Measurements from ENCODE around the gene CEP95.

CEP95 gene

DNA sequence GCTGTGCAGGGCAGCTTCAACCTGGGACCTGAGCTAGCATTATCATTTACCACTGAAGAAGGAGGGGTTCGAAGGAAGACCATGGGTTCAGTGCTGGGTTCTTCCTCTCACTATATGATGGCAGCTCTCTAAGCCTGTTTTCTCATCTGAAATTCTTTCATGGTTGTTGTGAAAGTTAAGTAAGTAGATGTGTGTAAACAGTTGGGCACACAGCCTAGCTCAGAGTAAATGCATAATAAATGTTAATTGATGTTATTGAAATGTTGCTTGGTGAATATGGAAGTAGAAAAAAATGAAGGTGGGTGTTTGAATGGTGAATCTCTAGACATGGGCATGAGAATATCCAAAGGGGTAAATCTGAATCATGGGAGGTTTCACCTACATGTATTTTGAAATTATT is 9.1 kb downstream of the CEP95 start:
- DNase-seq (ENCODE audit: low read depth in 1 of 2, low spot score in 1 of 2): no peak

DNA sequence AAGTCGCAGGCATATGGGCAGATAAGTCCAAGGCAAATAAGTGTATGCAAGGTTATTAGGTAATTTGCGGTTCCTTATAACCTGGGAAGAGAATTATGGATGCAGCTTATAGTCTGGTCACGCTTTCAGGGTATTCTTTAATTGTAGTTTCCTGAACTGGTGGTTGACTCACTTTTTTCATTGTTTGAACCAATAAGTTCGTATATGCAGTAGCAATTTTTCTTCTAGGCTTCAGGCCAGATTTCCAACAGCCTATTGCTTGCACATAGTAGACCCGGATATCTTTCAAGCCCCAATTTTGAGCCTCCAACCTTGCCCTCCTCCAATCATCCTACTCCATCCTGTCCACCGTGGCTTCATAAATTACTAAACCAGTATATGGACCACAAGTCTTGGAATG is 12.8 kb downstream of the CEP95 start:
- DNase-seq (ENCODE audit: low read depth in 1 of 2, low spot score in 1 of 2): no peak

DNA sequence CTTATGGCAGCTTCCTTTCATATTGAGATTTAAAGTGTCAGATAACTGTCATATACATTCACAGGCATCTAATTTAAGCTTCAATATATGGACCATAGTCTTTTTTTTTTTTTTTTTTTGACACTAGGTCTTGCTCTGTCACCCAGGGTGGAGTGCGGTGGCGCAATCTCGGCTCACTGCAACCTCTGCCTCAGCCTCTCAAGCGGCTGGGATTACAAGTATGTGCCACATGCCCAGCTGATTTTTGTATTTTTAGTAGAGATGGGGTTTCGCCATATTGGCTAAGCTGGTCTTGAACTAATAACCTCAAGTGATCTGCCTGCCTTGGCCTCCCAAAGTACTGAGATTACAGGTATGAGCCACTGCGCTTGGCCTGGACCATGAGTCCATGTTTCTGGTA is 13.6 kb downstream of the CEP95 start:
- DNase-seq (ENCODE audit: low read depth in 1 of 2, low spot score in 1 of 2): no peak

DNA sequence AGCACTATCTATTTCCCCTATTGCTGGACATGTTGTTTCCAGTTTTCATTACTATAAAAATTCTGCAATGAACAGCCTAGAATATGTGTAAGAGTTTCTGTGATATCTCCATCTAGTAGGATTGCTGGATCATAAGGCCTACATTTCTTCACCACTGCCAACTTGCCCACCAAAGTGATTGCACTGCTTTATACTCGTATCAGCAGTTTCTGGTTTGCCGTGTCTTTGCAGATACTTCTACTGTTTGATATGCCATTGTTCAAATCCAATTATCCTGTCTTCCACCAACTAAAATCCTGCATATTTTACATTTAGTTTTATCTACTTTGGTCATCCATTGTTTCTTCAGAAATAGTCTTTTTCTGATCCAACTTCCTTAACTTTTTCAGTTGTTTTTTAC is 21.1 kb downstream of the CEP95 start:
- no peak for DNase-seq (ENCODE audit: low read depth in 1 of 2, low spot score in 1 of 2)

DNA sequence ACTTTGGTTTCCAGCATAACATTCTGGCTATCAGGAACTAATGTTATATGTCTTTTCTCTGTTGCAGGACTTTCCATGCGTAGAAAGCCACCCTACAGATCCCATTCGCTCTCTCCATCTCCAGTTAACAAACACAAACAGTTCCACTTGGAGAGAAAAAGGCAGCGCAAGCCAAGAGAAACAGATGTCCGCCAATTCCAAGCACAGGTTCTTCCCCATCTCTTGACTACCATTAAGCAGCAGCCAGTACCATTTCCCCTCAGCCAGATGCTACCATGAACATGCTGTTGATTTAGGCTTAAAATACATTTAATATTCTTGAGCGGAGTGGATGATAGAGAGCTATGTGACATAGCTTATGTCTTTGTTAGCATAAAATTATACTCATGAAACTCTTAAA is 22.4 kb downstream of the CEP95 start:
- no peak for DNase-seq (ENCODE audit: low read depth in 1 of 2, low spot score in 1 of 2)

DNA sequence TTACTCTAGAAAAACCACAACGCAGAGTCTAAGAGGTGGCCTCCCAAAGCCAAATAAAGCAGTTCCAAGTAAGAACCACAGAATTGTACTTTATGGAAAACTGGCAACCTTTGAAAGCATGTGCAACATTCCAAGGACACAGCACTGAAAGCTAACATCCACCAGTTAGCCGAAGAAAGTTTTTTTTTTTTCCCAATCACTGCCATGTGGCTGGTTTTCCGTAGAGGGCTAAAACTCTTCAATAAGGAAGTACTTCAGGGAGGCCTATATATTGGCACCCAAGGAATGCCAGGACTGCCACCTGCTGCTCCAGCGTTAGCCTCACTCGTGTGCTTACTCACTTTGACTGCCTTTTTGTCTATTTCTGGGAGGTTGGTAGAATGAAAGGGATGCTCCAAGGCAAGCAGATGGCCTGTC is 25.2 kb downstream of the CEP95 start:
- DNase-seq (ENCODE audit: low read depth in 1 of 2, low spot score in 1 of 2): no peak

DNA sequence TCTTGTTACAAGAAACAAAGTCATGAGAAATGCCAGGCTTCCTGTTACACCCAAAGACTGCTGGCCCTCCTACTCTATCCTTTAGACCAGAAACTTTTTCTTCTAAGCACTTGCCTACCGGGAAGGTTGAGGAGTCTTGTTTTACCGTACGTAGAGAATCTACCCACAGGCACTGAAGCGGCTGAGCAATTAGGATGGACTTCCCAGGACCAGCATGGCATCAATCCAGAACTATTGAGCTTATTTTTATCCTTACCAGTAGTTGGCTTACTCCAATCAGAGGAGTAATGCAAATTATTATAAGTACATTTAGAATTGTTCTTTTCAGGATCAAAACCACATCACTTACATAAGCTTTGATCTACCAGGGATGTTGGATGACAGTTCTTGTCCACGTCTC is 25.6 kb downstream of the CEP95 start:
- DNase-seq (ENCODE audit: low read depth in 1 of 2, low spot score in 1 of 2): no peak

DNA sequence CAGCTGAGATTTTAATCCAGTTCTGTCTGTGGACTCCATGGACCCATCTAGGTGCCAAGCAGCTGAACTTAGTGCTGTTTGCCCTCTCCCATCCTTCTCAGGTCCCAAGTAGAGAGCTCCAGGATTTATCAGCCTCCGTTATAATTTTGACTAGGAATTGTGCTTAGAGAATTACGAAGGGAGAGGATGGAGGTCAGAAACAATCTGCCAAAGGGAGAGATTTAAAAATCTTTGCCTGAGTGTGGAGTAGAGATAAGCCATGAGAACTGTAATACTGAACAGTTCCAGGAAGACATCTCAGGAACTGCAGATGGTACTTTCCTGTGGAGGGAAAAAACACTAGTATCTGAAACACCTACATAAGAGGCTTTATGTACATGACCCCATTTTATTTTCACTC is 27.0 kb downstream of the CEP95 start:
- DNase-seq (ENCODE audit: low read depth in 1 of 2, low spot score in 1 of 2): no peak

DNA sequence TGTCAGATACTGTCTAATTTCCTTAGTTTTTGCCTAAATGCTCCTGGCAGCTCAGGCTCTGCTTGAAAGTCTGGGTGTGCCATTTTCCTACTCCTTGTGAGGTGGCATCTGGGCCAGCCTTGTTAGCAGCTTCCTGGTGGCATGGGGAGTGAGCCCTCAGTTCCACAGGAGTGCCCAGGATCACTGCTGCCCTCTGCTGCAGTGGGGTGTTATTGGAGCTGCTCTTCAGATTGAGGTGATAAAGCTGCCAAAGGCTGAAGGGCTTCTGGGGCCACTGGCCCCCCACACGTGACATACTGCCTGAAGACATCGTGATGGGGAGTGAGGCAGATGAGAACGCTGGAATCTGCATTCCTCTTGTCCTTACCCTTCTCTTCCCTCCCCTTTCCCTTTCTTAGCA is 27.4 kb downstream of the CEP95 start:
- DNase-seq (ENCODE audit: low read depth in 1 of 2, low spot score in 1 of 2): no peak

DNA sequence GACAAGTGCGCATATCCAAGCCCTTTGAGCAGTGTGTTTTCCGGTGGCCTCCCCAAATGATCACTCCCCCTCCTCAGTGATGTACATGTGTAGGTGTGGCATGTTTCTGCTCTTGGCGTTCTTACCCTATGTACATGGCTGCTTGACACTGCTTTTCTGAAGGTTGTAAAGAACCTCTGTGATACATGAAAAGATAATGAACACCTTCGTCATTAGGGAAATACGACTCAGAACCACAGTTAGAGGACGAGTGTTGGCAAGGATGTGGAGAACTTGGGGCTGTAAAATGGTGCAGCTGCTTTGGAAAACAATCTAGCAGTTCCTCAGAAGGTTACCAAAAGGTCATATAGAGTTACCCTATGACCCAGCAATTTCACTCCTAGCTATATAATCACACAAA is 28.6 kb downstream of the CEP95 start:
- DNase-seq (ENCODE audit: low read depth in 1 of 2, low spot score in 1 of 2): no peak

DNA sequence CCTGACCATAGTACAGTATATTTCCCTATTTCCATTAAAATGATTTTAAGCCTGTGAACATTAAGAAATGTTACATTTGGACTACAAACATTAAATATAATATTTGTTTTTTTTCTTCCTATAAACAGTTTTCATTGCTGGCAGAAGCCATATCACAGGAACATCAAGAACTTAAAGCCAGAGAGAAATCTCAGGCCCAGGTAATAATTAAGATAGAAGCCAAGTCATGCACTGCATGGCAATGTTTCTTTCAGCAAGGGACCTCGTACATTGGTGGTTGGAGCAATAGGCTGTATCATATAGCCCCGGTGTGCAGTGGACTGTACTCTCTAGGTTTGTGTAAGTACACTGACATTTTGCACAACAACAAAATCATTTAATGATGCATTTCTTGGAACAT is 30.1 kb downstream of the CEP95 start:
- DNase-seq (ENCODE audit: low read depth in 1 of 2, low spot score in 1 of 2): no peak

DNA sequence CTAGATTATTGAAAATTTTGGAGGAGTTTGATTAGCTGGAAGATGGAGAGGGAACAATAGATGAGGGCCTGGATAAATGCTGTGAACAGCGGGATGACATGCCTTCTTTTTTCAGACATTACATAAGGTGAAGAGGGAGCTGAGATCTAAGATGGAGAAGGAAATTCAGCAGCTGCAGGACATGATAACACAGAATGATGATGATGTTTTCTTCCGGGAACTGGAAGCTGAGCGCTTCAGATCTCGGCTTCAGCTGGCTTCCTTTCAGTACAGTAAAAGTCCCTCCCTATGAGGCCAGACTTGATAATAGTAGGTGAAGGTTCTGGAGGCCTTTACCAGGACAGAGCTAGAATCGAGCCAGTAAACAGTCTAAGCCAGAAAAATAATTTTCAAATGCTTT is 30.7 kb downstream of the CEP95 start:
- no peak for DNase-seq (ENCODE audit: low read depth in 1 of 2, low spot score in 1 of 2)

DNA sequence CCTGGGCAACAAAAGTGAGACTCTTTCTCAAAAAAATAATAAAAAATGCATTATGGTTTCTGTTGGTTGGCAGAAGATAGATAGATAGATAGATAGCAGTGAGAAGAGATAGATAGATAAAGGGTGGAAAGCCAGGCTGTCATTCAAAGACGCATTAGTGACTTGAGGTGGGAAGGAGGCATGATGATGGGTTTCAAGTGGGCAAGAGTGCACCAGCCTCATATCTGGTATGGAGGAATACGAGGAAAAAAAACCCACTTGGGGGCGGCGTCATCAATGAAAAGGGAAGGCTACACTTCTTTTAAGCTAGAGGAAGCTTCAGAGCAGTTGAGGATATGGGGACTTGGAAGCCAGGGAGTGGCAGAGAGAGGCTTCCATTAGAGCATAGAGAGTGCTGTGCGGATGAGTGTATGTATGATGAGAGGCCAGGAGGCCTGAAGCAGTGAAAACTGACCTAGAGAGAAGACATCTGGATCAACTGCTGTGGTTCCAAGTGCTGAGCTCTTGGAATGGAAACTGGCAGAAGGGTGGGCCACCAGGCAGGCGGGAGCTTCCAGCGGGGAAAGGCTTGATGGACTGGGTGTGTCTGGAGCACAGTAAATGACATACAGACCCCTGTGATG is 31.8 kb downstream of the CEP95 start:
- DNase-seq (ENCODE audit: low read depth in 1 of 2, low spot score in 1 of 2): no peak

DNA sequence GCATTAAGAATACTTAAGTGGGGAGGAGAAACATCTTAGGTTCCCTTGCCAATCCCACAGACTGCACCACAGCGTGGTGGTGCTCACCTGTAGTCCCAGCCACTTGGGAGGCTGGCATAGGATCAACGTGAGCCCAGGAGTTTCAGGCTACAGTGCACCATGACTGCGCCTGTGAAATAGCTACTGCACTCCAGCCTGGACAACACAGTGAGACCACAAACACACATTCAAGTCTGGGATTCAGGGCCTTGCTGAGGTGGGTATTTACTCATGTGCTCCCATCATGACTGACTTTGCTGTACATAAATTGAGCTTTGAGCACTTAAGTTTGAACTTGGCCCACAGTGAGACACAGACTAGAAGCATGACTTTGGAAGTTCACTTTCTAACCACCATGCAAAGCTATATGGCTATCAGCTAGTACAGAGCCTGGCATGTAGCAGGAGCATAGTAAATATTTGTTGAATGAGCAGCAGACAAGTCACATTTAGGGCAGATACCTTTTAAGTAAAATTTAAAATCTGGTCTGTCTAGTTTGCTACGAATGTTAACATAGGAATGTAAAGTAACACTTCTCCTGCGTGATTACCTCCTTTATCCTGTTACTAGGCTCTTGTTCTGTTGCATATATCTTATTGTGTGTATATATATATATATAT is 33.5 kb downstream of the CEP95 start:
- no peak for DNase-seq (ENCODE audit: low read depth in 1 of 2, low spot score in 1 of 2)

DNA sequence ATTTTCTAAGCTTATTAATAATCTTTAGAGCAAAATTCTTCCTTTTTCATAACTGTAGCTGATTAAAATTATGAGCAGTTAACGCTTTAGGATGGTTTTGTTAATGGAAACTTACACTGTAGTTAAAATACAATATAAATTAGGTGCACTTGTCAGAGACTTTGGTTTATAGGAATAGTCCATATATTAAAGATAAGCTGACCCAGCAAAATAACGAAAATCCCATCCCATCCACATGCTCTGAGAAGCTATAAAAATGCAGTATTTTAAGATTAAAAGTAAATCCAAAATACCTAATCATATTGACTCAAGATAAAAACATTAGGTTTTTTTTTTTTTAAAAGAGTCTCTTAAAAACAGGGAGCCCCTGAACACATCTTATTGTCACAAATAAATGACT is 38.0 kb downstream of the CEP95 start:
- no peak for DNase-seq (ENCODE audit: low read depth in 1 of 2, low spot score in 1 of 2)

DNA sequence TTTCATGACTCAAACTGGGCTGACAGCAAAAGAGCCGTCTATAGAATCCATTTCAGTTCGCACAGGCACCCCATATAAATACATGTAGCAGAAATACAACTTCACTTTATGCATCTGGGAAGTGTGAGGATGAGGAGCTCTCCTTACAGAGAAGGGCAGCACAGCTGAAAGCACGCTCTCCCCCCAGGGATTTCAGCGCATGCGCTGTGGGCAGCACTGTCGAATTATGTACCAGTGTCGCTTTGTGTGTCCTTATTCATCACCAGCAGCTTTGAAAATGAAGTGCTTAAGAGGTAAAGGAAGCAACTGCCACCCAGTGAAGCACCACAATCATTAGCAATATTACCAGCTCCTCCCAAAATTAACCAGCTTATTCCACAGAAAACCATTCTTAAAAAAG is 39.9 kb downstream of the CEP95 start:
- no peak for DNase-seq (ENCODE audit: low read depth in 1 of 2, low spot score in 1 of 2)

DNA sequence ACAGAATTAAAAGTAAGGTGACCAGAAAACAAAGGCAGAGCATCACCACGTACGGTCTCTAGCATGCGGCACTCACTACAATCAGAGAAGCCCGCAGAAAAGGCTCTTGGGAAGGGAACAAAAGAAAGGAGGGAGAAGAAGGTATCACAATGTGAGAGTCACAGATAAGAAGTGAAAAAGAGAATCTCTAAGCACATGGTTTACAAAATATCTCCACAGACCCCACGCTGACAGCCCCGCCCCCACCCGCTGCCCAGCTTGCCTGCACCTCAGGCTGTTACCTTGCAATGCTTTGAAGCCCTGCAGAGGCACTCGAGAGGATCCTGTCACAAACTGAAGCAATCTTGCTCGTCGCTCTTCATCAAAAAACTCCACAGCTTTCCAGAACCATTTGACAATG is 40.5 kb downstream of the CEP95 start:
- no peak for DNase-seq (ENCODE audit: low read depth in 1 of 2, low spot score in 1 of 2)

DNA sequence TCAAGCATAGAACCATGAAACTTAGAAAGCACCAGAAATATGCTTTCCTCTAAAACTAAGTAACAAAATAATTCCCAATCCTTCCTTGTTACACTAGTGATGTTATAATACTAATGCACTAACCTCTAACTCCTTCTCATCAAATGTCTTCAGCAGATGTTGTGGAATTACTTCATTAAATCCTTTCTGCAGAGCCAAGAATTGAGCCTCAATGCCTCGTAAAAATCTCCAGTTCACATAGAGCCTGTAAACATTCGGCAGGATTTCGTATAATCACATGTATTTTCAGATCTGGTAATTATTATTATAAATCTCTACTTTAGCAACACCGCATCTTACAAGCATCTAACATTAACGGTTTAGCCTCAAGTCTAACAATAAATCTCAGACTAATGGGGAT is 44.7 kb downstream of the CEP95 start:
- no peak for DNase-seq (ENCODE audit: low read depth in 1 of 2, low spot score in 1 of 2)

DNA sequence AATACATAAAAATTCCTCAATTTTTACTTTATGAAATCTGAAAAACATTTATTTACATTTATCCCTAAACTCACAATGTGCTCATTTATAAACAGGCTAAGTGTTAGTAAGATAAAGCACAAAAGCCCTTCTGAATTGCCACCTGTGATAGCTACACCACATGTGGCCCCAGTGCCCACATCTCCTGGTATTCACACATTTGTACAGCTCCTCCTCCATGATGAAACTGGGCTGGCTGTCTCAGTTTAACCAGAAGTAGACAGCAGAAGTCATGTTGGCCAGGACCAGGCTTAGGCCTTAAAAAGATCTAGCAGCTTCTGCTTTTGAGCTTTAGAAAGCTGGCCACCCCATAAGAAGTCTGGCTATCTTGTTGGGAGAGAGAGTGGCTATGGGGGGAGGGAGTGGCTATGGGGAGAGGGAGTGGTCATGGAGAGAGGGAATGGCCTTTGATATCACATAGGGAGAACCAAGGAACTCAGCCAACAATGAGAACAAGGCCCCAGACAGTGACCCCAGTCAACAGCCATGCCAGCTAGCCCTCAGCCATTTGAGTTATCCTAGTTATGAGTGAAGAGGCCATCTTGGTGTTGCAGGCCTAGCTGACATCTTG is 47.4 kb downstream of the CEP95 start:
- DNase-seq (ENCODE audit: low read depth in 1 of 2, low spot score in 1 of 2): no peak

DNA sequence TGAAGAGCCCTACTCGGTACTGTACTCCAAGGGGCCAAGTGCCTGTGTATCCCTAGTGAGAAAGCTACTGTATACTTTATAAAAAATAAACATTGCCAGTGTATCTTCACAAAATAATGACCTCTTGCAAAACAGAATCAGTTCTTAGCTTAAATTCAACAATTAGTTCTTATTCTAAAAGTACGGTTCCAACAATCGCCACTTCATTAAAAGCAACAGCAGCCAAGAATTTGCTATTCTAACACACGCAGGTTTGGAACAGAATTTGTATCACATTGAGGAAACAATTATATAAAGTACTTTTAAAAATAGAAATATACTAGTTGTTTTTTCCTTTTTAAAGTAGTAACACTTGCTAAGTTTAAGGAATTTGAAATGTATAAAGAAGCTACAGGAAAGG is 48.5 kb downstream of the CEP95 start:
- DNase-seq (ENCODE audit: low read depth in 1 of 2, low spot score in 1 of 2): no peak

DNA sequence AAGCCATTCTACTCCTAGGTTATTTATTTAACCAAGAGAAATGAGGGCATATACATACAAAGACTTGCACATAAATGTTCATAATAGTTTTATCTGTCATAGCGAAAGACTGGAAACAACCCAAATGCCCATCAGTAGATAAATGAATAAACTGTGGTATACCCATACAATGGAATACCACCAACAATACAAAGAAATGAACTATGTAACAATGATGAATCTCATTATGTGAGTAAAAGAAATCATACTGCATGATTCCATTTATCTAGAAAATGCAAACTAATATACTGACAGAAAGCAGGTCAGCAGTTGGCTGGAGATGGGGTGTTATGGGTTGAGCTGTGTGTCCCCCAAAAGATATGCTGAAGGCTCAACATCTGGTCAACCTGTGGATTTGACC is 57.3 kb downstream of the CEP95 start:
- no peak for DNase-seq (ENCODE audit: low read depth in 1 of 2, low spot score in 1 of 2)

DNA sequence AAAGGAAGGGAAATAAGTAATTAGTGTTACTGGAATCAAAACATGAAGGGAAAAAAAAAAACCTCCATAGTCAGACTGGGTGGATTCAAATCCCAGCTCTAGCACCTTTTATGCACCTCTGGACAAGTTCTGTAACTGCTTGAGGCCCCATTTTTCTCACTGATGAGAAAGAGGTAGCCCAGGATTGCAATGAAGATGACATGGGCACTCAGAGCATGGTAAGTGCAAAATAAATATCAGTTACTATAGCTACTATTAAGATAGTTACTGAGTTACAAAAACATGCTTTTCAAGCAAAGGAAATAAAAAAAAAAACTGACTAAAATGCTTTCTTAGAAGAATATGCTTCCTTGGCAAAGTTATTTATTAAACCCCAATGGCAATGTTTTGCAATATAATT is 58.8 kb downstream of the CEP95 start:
- DNase-seq (ENCODE audit: low read depth in 1 of 2, low spot score in 1 of 2): no peak

DNA sequence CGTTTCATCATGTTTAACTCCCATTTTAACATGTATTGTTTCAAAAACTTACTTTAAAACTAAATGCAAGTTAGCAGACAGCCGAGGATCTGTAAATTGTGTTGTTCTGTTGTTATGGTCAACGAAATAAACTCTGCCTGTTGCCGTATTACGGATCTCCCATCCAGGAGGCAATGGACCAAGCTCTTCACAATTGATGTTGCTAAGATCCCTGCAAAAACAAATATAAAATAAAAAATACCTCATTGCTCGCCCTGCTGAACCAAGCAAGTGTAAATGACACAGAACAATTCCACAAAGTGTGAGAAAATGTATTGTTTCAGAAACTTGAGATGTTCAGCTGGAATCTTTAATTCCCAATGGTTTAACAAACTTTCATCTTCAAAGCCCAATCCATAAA is 65.0 kb downstream of the CEP95 start:
- DNase-seq (ENCODE audit: low read depth in 1 of 2, low spot score in 1 of 2): no peak

Data from activated CD4-positive, alpha-beta T cell treated with anti-CD3 and anti-CD28 coated beads, Interleukin-2, amount 50 U/mL, for 24 hours (primary cell).